Spleen (tissue), 7 donors: ENCODE data around the gene CHST6.

Experiments used
- CTCF ChIP-seq, 11 experiments: fragments of 200-600 bp in 7 of 11; fragments of 450-650 bp in 4 of 11; sonication (generic) in 4 of 11; IDR thresholded peaks in 8 of 11; conservative IDR thresholded peaks in 3 of 11; 1 replicate in 7 of 11; 2 replicates in 4 of 11; pipeline versions ENCODE4 v1.4.0 to v1.8.0; 2016 to 2021; ENCODE audit warnings: antibody characterized with exemption in 11 of 11, inconsistent platforms in 4 of 11, mild to moderate bottlenecking in 1 of 11
- POLR2A ChIP-seq, 3 donors: fragments of 450-650 bp; IDR thresholded peaks; one replicate each; pipeline ENCODE4 v1.5.1; 2017; ENCODE audit warnings: antibody characterized with exemption in 3 of 3, mild to moderate bottlenecking in 1 of 3
- POLR2AphosphoS5 ChIP-seq, 3 donors: sonication (generic); formaldehyde crosslinking; IDR thresholded peaks; one replicate each; pipeline ENCODE4 v1.5.1; 2017; ENCODE audit warnings: antibody characterized with exemption in 3 of 3
- donor health status: DM: no; HTN: no; CAD: no; lungs with moderate emphysema.
- donor health status: DM: no; HTN: no; CAD: no.
- donor health status: DM: no; HTN: no; CAD: no.

- TF ChIP-seq CTCF (IDR thresholded peaks at IDR 0.05 in 8 of 11, conservative IDR thresholded peaks at IDR 0.05 in 3 of 11) (no peak), POLR2A (IDR thresholded peaks at IDR 0.05) (no peak), POLR2AphosphoS5 (IDR thresholded peaks at IDR 0.05) (no peak)
Observed at GRCh38 chr16:75534560-75535205, 39.4 kb upstream of the CHST6 start.
